H1 (cell line): ENCODE measurements around the gene KERA. TPM values are rescaled to one million over a fixed set of nuclear protein-coding genes. Genes with fewer than 3 reads are reported as not detected.

ENCODE experiments used
- CHD2 ChIP-seq: IDR thresholded peaks from 2 replicates; pipeline ENCODE4 v1.6.1; 2012; ENCODE audit warnings: low read length, improper control_type of control experiment
- CTBP2 ChIP-seq: IDR thresholded peaks from 2 replicates; pipeline ENCODE4 v1.7.0; 2011; ENCODE audit warnings: borderline replicate concordance, mild to moderate bottlenecking, moderate library complexity, mixed read lengths, low read length; ENCODE audit not compliant: insufficient read depth, insufficient read length
- GTF2F1 ChIP-seq: IDR thresholded peaks from 2 replicates; pipeline ENCODE4 v1.6.1; 2012; ENCODE audit warnings: low read depth, low read length, improper control_type of control experiment, borderline replicate concordance
- JUN ChIP-seq: IDR thresholded peaks from 2 replicates; pipeline ENCODE4 v1.6.1; 2011; ENCODE audit warnings: low read depth, mild to moderate bottlenecking, improper control_type of control experiment, low read length
- MAFK ChIP-seq: IDR thresholded peaks from 2 replicates; pipeline ENCODE4 v1.6.1; 2012; ENCODE audit warnings: low read depth, mild to moderate bottlenecking, improper control_type of control experiment, low read length
- POLR2AphosphoS5 ChIP-seq: IDR thresholded peaks from 2 replicates; pipeline ENCODE4 v1.6.1; 2011; ENCODE audit warnings: low read depth, low read length
- SAP30 ChIP-seq: fragments of 300-600 bp; sonication (generic); IDR thresholded peaks from 2 replicates; pipeline ENCODE4 v1.7.1; 2012; ENCODE audit warnings: low read length, moderate library complexity, mild to moderate bottlenecking, inconsistent platforms; ENCODE audit not compliant: insufficient read depth, insufficient replicate concordance
- SIRT6 ChIP-seq: IDR thresholded peaks from one replicate; pipeline ENCODE4 v1.7.1; 2012; ENCODE audit warnings: low read length, inconsistent platforms
- SP4 ChIP-seq: IDR thresholded peaks from 2 replicates; pipeline ENCODE4 v1.6.1; 2012; ENCODE audit warnings: low read length, inconsistent platforms
- TBP ChIP-seq: IDR thresholded peaks from 2 replicates; pipeline ENCODE4 v1.6.1; 2011; ENCODE audit warnings: low read depth, low read length, improper control_type of control experiment
- polyA plus RNA-seq, 7 experiments: library from polyadenylated mRNA; depleted of rRNA in 3 of 7; stranded (reverse) in 5 of 7; unstranded in 2 of 7; fragments of >200 nt in 5 of 7; fragments of 200-250 nt in 2 of 7; gene quantifications; 1 replicate in 5 of 7; 2 replicates in 1 of 7; 4 replicates in 1 of 7; pipeline versions ENCODE4 v1.2.1 to v1.2.3, GENCODE V29; 2011 to 2013; ENCODE audit warnings: missing spikeins in 2 of 7, mixed read lengths in 2 of 7
- total RNA-seq: library from RNA; stranded (reverse); fragmentation: NEBNext Ultra II Directional; extraction: Animal tissue kit (Norgen Biotek cat#: 25700); gene quantifications from 2 replicates; pipeline ENCODE4 v1.2.1, GENCODE V29; 2021
- TF ChIP-seq, protein P1 (sequence below): fragments of 300-600 bp; sonication (generic); IDR thresholded peaks from 2 replicates; pipeline ENCODE4 v1.7.1; 2012; ENCODE audit warnings: low read length, moderate library complexity, mild to moderate bottlenecking, inconsistent platforms; ENCODE audit not compliant: insufficient replicate concordance

Gene KERA
- total and polyA plus RNA-seq, 2 of the 8 experiments (the other 6 are each of a cell fraction or from before 2014, with no cell fraction given), result not detected

DNA sequence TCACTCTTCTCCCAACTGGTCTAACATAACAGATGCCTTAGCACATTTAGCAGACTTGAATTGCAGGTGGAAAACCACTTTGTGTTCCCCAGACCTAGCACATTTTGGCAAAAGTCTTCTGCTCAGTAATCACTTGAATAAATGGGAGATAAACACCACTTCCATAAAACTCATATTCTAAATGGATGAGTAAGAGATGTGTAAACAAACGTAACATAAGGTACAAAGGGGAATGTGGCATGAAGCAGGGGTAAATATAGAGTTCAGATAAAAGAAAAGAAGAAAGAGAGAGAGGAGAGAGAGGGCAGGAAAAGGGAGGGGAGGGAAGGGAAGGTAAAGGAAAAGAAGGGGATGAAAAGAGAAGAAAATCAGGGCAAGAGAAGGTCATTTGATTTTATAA is 17.0 kb upstream of the KERA start (continued):
- TF ChIP-seq, protein P1, sequence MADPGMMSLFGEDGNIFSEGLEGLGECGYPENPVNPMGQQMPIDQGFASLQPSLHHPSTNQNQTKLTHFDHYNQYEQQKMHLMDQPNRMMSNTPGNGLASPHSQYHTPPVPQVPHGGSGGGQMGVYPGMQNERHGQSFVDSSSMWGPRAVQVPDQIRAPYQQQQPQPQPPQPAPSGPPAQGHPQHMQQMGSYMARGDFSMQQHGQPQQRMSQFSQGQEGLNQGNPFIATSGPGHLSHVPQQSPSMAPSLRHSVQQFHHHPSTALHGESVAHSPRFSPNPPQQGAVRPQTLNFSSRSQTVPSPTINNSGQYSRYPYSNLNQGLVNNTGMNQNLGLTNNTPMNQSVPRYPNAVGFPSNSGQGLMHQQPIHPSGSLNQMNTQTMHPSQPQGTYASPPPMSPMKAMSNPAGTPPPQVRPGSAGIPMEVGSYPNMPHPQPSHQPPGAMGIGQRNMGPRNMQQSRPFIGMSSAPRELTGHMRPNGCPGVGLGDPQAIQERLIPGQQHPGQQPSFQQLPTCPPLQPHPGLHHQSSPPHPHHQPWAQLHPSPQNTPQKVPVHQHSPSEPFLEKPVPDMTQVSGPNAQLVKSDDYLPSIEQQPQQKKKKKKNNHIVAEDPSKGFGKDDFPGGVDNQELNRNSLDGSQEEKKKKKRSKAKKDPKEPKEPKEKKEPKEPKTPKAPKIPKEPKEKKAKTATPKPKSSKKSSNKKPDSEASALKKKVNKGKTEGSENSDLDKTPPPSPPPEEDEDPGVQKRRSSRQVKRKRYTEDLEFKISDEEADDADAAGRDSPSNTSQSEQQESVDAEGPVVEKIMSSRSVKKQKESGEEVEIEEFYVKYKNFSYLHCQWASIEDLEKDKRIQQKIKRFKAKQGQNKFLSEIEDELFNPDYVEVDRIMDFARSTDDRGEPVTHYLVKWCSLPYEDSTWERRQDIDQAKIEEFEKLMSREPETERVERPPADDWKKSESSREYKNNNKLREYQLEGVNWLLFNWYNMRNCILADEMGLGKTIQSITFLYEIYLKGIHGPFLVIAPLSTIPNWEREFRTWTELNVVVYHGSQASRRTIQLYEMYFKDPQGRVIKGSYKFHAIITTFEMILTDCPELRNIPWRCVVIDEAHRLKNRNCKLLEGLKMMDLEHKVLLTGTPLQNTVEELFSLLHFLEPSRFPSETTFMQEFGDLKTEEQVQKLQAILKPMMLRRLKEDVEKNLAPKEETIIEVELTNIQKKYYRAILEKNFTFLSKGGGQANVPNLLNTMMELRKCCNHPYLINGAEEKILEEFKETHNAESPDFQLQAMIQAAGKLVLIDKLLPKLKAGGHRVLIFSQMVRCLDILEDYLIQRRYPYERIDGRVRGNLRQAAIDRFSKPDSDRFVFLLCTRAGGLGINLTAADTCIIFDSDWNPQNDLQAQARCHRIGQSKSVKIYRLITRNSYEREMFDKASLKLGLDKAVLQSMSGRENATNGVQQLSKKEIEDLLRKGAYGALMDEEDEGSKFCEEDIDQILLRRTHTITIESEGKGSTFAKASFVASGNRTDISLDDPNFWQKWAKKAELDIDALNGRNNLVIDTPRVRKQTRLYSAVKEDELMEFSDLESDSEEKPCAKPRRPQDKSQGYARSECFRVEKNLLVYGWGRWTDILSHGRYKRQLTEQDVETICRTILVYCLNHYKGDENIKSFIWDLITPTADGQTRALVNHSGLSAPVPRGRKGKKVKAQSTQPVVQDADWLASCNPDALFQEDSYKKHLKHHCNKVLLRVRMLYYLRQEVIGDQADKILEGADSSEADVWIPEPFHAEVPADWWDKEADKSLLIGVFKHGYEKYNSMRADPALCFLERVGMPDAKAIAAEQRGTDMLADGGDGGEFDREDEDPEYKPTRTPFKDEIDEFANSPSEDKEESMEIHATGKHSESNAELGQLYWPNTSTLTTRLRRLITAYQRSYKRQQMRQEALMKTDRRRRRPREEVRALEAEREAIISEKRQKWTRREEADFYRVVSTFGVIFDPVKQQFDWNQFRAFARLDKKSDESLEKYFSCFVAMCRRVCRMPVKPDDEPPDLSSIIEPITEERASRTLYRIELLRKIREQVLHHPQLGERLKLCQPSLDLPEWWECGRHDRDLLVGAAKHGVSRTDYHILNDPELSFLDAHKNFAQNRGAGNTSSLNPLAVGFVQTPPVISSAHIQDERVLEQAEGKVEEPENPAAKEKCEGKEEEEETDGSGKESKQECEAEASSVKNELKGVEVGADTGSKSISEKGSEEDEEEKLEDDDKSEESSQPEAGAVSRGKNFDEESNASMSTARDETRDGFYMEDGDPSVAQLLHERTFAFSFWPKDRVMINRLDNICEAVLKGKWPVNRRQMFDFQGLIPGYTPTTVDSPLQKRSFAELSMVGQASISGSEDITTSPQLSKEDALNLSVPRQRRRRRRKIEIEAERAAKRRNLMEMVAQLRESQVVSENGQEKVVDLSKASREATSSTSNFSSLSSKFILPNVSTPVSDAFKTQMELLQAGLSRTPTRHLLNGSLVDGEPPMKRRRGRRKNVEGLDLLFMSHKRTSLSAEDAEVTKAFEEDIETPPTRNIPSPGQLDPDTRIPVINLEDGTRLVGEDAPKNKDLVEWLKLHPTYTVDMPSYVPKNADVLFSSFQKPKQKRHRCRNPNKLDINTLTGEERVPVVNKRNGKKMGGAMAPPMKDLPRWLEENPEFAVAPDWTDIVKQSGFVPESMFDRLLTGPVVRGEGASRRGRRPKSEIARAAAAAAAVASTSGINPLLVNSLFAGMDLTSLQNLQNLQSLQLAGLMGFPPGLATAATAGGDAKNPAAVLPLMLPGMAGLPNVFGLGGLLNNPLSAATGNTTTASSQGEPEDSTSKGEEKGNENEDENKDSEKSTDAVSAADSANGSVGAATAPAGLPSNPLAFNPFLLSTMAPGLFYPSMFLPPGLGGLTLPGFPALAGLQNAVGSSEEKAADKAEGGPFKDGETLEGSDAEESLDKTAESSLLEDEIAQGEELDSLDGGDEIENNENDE, result no peak
- TF ChIP-seq SIRT6 (no peak), SAP30 (no peak), CHD2 (no peak), CTBP2 (no peak), POLR2AphosphoS5 (no peak), JUN (no peak), SP4 (no peak), TBP (no peak), MAFK (no peak), GTF2F1 (no peak)
